Liver (tissue), 3 donors: ENCODE measurements around the gene GABRA4.

Source experiments
- FOXA1 ChIP-seq: IDR thresholded peaks from 2 replicates; pipeline ENCODE4 v1.6.1; 2016; ENCODE audit warnings: antibody characterized with exemption
- MAX ChIP-seq: IDR thresholded peaks from 2 replicates; pipeline ENCODE4 v1.6.1; 2016; ENCODE audit warnings: antibody characterized with exemption
- REST ChIP-seq: IDR thresholded peaks from 2 replicates; pipeline ENCODE4 v1.6.1; 2016; ENCODE audit warnings: antibody characterized with exemption, mild to moderate bottlenecking
- RXRA ChIP-seq, 2 donors: IDR thresholded peaks; 2 replicates each; pipeline ENCODE4 v1.6.1; 2017 to 2018; ENCODE audit warnings: antibody characterized with exemption in 2 of 2, mild to moderate bottlenecking in 1 of 2
- TF ChIP-seq, protein P1 (sequence below): fragments of 150-350 bp; IDR thresholded peaks from 2 replicates; pipeline ENCODE4 v1.5.1; 2017; ENCODE audit warnings: improper control_type of control experiment, low read depth, low read length; ENCODE audit not compliant: missing input control
- TF ChIP-seq, protein P2 (sequence below): IDR thresholded peaks from 2 replicates; pipeline ENCODE4 v1.6.1; 2016; ENCODE audit warnings: antibody characterized with exemption
- donor health status: healthy.
- donor health status: healthy.

- no peak for TF ChIP-seq REST
- TF ChIP-seq, protein P1, sequence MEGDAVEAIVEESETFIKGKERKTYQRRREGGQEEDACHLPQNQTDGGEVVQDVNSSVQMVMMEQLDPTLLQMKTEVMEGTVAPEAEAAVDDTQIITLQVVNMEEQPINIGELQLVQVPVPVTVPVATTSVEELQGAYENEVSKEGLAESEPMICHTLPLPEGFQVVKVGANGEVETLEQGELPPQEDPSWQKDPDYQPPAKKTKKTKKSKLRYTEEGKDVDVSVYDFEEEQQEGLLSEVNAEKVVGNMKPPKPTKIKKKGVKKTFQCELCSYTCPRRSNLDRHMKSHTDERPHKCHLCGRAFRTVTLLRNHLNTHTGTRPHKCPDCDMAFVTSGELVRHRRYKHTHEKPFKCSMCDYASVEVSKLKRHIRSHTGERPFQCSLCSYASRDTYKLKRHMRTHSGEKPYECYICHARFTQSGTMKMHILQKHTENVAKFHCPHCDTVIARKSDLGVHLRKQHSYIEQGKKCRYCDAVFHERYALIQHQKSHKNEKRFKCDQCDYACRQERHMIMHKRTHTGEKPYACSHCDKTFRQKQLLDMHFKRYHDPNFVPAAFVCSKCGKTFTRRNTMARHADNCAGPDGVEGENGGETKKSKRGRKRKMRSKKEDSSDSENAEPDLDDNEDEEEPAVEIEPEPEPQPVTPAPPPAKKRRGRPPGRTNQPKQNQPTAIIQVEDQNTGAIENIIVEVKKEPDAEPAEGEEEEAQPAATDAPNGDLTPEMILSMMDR = no peak
- TF ChIP-seq RXRA (IDR thresholded peaks at IDR 0.05) = no peak
- no peak for TF ChIP-seq FOXA1
- TF ChIP-seq, protein P2, sequence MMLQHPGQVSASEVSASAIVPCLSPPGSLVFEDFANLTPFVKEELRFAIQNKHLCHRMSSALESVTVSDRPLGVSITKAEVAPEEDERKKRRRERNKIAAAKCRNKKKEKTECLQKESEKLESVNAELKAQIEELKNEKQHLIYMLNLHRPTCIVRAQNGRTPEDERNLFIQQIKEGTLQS = no peak
- TF ChIP-seq MAX = no peak
Measured at GRCh38 chr4:46947541-46947940, 45.8 kb downstream of the GABRA4 start.
